ENCODE data around the gene UBE2D2. TPM values are rescaled to one million over a fixed set of nuclear protein-coding genes. Genes with fewer than 3 reads are reported as not detected.

The UBE2D2 gene
- total and polyA plus RNA-seq, 2 donors (not counting 1 experiment from before 2014, with no cell fraction given) = 64.3 to 168 TPM

GRCh38 chr5:139660105-139660922 lies 99.2 kb downstream of the UBE2D2 start:
- H3K9ac ChIP-seq (ENCODE audit: low read length) = peak overlapping the region; percentile 51
- H2AFZ ChIP-seq (ENCODE audit: insufficient read depth, low read depth, low read length, poor library complexity, severe bottlenecking) = no peak overlapping the region
- ChIA-PET CTCF (interaction anchor here (0.8 to 15.3 kb wide), 14 partner anchors 7 to 105 kb away, joined by 3 to 188 read pairs (median 4); partner anchors contain the start of gene CXXC5), POLR2A (interaction anchor here (0.7 to 6.0 kb wide), 15 partner anchors 10 to 105 kb away, joined by 3 to 79 read pairs (median 7); partner anchors contain the start of genes CXXC5 and UBE2D2)
- Mint-ChIP-seq H3K27ac (peak overlapping the region; percentile 96), H3K9me3 (ENCODE audit: insufficient read depth) (no peaks in the 10 kb centered on the region), H3K4me1 (peaks cover 90% of the 10 kb centered on the region), H3K4me3 (peak overlapping the region; percentile 89), H3K27me3 (no peaks in the 10 kb centered on the region)
- peaks cover 99% of the 10 kb centered on the region for H4K20me1 ChIP-seq (ENCODE audit: control insufficient read depth, insufficient read depth, low read length, poor library complexity, severe bottlenecking)
- H3K27ac ChIP-seq (ENCODE audit: low read length in 2 of 2) = peak overlapping the region; percentile 60 to 78
- no peak for TF ChIP-seq EZH2 (IDR thresholded peaks at IDR 0.05; ENCODE audit: borderline replicate concordance, insufficient read depth, low read depth, low read length, poor library complexity, severe bottlenecking)
- TF ChIP-seq CTCF (IDR thresholded peaks at IDR 0.05) = no peak
- H3K4me3 ChIP-seq (ENCODE audit: control extremely low read depth in 1 of 5, extremely low read depth in 1 of 5, insufficient read depth in 1 of 5, low read depth in 2 of 5, low read length in 4 of 5) = peak overlapping the region in 4 of 5 experiments; percentile 3 to 36 (median 34)
- WGBS (ENCODE audit: insufficient coverage) = 10% methylated on average over 6 of the region's 14 CpGs
- H3K79me2 ChIP-seq (ENCODE audit: control insufficient read depth, insufficient read depth, low read length) = peaks cover 99% of the 10 kb centered on the region
- H3K4me1 ChIP-seq (ENCODE audit: control insufficient read depth in 2 of 2, insufficient read depth in 2 of 2, low read length in 2 of 2) = peaks cover 98 to 100% of the 10 kb centered on the region in 2 donors
- no peaks in the 10 kb centered on the region for H3K9me3 ChIP-seq (ENCODE audit: control extremely low read depth in 1 of 3, control insufficient read depth in 2 of 3, insufficient read depth in 1 of 3, low read length in 2 of 3)
- H3K27me3 ChIP-seq (replicated peaks in 1 of 4; ENCODE audit: control extremely low read depth in 1 of 4, control insufficient read depth in 3 of 4, insufficient read depth in 4 of 4, low read length in 3 of 4) = no peaks in the 10 kb centered on the region
- H3K36me3 ChIP-seq (replicated peaks in 1 of 2; ENCODE audit: control extremely low read depth in 1 of 2, control insufficient read depth in 1 of 2, extremely low read depth in 1 of 2, insufficient read depth in 2 of 2, low read length in 1 of 2) = peaks cover 0 to 36% of the 10 kb centered on the region in 2 experiments
- ATAC-seq (ENCODE audit: low read depth) = no peak
- H3K4me2 ChIP-seq (replicated peaks; ENCODE audit: low read depth, low read length, poor library complexity, severe bottlenecking) = peak overlapping the region; percentile 94
- intact Hi-C loops (cut with micrococcal nuclease) = no loop called here
- DNase-seq = no peak

Data from B cell (primary cell).